ENCODE data around the gene PATZ1. TPM values are rescaled to one million over a fixed set of nuclear protein-coding genes. Genes with fewer than 3 reads are reported as not detected.

PATZ1 gene
- polyA plus RNA-seq, 1 of the 3 experiments (the other 2 are of a cell fraction) = 21.8 TPM

- H3F3A ChIP-seq (replicated peaks; ENCODE audit: insufficient read depth) = peaks cover 11% of the 10 kb centered on the region
- DNase-seq = peak; percentile 39
- no peaks in the 10 kb centered on the region for H3K9me2 ChIP-seq
- peak overlapping the region; percentile 64 to 70 for H3K4me3 ChIP-seq (ENCODE audit: low read depth in 2 of 2, low read length in 1 of 2)
- H3K4me2 ChIP-seq = peak overlapping the region; percentile 92
- no peaks in the 10 kb centered on the region for H3K27me3 ChIP-seq (ENCODE audit: insufficient read depth)
- CTCF ChIA-PET = interaction anchor here (0.6 to 1.8 kb wide), 11 partner anchors 9 to 286 kb away, joined by 3 to 7 read pairs (median 4); partner anchors contain the start of genes DRG1, LIMK2 and PIK3IP1
- WGBS (ENCODE audit: low lambda C conversion rate) = 60% methylated on average over 3 of the region's 35 CpGs
- H3K27ac ChIP-seq (ENCODE audit: low read depth in 2 of 2, low read length in 1 of 2) = peak overlapping the region in 1 of 2 experiments; percentile 28; a peak in 1 of 4 replicates
- H3K4me1 ChIP-seq (ENCODE audit: control insufficient read depth in 1 of 2, insufficient read depth in 2 of 2, low read depth in 1 of 2, low read length in 1 of 2) = peaks cover 19 to 60% of the 10 kb centered on the region in 2 experiments
- POLR2A ChIA-PET = interaction anchor here (1.1 to 3.4 kb wide), 2 partner anchors 55 to 66 kb away, joined by 4 to 15 read pairs; partner anchors contain the start of gene DRG1
- no peak overlapping the region for H2AFZ ChIP-seq (ENCODE audit: low read depth)
- H3K79me2 ChIP-seq (ENCODE audit: insufficient read depth) = peaks cover 57% of the 10 kb centered on the region
- H3K36me3 ChIP-seq (replicated peaks in 1 of 2; ENCODE audit: control insufficient read depth in 1 of 2, insufficient read depth in 2 of 2, low read length in 1 of 2) = peaks cover 30 to 44% of the 10 kb centered on the region in 2 experiments
- H3K9ac ChIP-seq = peak overlapping the region; percentile 45; the same call in 1 of the 2 replicates
- TF ChIP-seq MAX (IDR thresholded peaks at IDR 0.05; ENCODE audit: low read depth) = 0 out of 2 replicates have a peak, but pooled peaks have one; percentile 18
- no peak for TF ChIP-seq PBX3 (IDR thresholded peaks at IDR 0.05)
- H3K9me3 ChIP-seq = no peaks in the 10 kb centered on the region
- peaks cover 60% of the 10 kb centered on the region for H4K20me1 ChIP-seq (ENCODE audit: insufficient read depth)
These were observed 1.4 kb downstream of the PATZ1 start for GRCh38 chr22:31344578-31345330.

GRCh38 chr22:31344256-31344577 is 1.9 kb downstream of the PATZ1 start:
- Histone ChIP-seq H3K9ac (no peak overlapping the region), H3K79me2 (ENCODE audit: insufficient read depth) (peaks cover 61% of the 10 kb centered on the region), H3K27me3 (ENCODE audit: insufficient read depth) (no peaks in the 10 kb centered on the region), H3K9me2 (no peaks in the 10 kb centered on the region), H2AFZ (ENCODE audit: low read depth) (no peak overlapping the region), H3K9me3 (no peaks in the 10 kb centered on the region), H3K27ac (ENCODE audit: low read depth in 2 of 2, low read length in 1 of 2) (peak overlapping the region in 1 of 2 experiments; percentile 60; a peak in 2 of 4 replicates), H3K4me1 (ENCODE audit: control insufficient read depth in 1 of 2, insufficient read depth in 2 of 2, low read depth in 1 of 2, low read length in 1 of 2) (peaks cover 19 to 64% of the 10 kb centered on the region in 2 experiments), H4K20me1 (ENCODE audit: insufficient read depth) (peaks cover 65% of the 10 kb centered on the region), H3K4me3 (ENCODE audit: low read depth in 2 of 2, low read length in 1 of 2) (peak overlapping the region; percentile 64 to 70), H3K36me3 (replicated peaks in 1 of 2; ENCODE audit: control insufficient read depth in 1 of 2, insufficient read depth in 2 of 2, low read length in 1 of 2) (peaks cover 30 to 47% of the 10 kb centered on the region in 2 experiments), H3F3A (replicated peaks; ENCODE audit: insufficient read depth) (peaks cover 7% of the 10 kb centered on the region), H3K4me2 (peak overlapping the region; percentile 92)
- no CpG with 5 or more reads among the region's 12 CpGs for WGBS (ENCODE audit: low lambda C conversion rate)
- POLR2A ChIA-PET = interaction anchor here (0.7 to 3.4 kb wide), 3 partner anchors 8 to 96 kb away, joined by 3 to 15 read pairs (median 3); partner anchors contain the start of gene DRG1
- no peak for DNase-seq
- CTCF ChIA-PET = interaction anchor here (1.0 to 1.8 kb wide), 2 partner anchors 9 to 71 kb away, joined by 3 to 5 read pairs; no protein-coding TSS in a partner anchor
- no peak for TF ChIP-seq POLR2AphosphoS5 (IDR thresholded peaks at IDR 0.05; ENCODE audit: low read depth, low read length)
- no peak for TF ChIP-seq TEAD4 (IDR thresholded peaks at IDR 0.05; ENCODE audit: borderline replicate concordance, insufficient read depth)
- no peak for TF ChIP-seq USF1 (IDR thresholded peaks at IDR 0.05; ENCODE audit: borderline replicate concordance, low read depth)
- no peak for TF ChIP-seq CHD2 (IDR thresholded peaks at IDR 0.05; ENCODE audit: low read length, partially characterized antibody)
- no peak for TF ChIP-seq RCOR1 (IDR thresholded peaks at IDR 0.05; ENCODE audit: low read length)
- no peak for TF ChIP-seq TCF12 (IDR thresholded peaks at IDR 0.05)
- TF ChIP-seq GABPA (IDR thresholded peaks at IDR 0.05; ENCODE audit: low read depth) = no peak
- no peak for TF ChIP-seq RFX5 (IDR thresholded peaks at IDR 0.05; ENCODE audit: low read length)
- no peak for TF ChIP-seq MAX (IDR thresholded peaks at IDR 0.05; ENCODE audit: low read depth)
- TF ChIP-seq REST (IDR thresholded peaks at IDR 0.05; ENCODE audit: low read depth, low read length) = no peak
- no peak for TF ChIP-seq NFIC (IDR thresholded peaks at IDR 0.05; ENCODE audit: borderline replicate concordance)
- TF ChIP-seq YY1 (IDR thresholded peaks at IDR 0.05; ENCODE audit: low read depth) = no peak
- TF ChIP-seq FOXJ3 (CRISPR knock-in tag; IDR thresholded peaks at IDR 0.05) = no peak
- no peak for TF ChIP-seq RAD21 (IDR thresholded peaks at IDR 0.05; ENCODE audit: low read length)
- no peak for TF ChIP-seq TAF1 (IDR thresholded peaks at IDR 0.05; ENCODE audit: borderline replicate concordance, low read depth, low read length)
- no peak for TF ChIP-seq FOSL2 (IDR thresholded peaks at IDR 0.05; ENCODE audit: borderline replicate concordance, low read depth)
- TF ChIP-seq FOXM1 (IDR thresholded peaks at IDR 0.05; ENCODE audit: low read depth) = no peak
- no peak for TF ChIP-seq MEF2A (IDR thresholded peaks at IDR 0.05; ENCODE audit: borderline replicate concordance, low read depth)
- no peak for TF ChIP-seq ELF1 (IDR thresholded peaks at IDR 0.05)

Data from SK-N-SH (cell line).